HCEC 1CT (cell line): ENCODE data around the gene SLC9A1.

Experiments used
- DNase-seq: peaks from one replicate; pipeline ENCODE4 v3.0.0-alpha.2; 2017

The SLC9A1 gene

DNA sequence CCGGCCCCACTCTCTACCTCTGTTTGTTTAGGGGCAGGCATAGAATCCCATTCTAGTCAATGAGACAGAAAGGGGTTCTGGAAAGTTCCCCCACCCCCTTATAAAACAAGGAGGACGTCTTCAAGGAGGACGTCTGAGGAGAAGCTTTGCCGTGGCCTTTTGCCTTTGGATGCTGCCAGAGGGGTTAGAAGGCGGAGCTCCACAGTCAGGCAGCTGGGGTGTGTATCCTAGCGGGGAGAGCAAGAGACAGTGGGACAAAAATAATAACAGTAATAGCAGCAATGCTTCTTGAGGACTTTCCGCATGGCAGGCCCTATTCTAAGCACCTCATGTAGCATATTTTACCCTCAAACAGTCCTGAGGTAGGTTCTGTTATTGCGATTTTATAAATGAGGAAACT, 94.0 kb downstream of the SLC9A1 start:
- no peak for DNase-seq

DNA sequence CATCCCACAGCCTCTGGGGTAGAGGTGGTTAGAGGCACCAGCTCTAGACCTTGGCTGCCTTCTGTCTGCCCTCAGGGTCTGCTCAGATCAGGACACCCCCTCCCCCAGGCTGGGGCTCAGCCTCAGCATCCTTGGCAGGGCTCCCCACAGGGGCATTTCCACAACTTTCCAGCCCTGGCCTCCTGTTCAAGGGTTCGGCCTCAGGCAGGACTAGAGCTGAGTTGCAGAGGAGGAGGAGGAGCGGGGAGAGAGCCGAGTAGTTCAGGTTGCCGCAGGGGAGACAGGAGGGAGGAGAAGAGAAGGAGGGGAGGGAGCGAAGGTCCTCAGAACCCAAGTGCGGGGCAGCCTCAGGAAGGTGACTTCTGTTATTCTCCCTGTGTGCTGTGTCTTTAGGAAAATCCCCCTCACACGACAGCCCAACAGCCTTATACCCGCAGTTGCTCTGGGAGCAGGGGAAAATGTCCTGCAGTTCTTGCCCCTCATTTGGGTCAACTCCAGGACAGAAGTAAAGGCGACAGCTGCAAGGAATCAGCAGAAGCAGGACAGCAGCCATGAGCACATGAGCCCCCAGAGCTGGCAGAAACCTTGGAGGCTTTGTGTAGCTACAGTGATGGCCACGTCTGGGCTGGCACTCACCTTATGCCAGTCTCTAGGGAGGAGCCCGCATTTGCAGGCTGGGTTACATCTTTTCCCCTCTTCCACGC, 95.8 kb downstream of the SLC9A1 start:
- DNase-seq = no peak

DNA sequence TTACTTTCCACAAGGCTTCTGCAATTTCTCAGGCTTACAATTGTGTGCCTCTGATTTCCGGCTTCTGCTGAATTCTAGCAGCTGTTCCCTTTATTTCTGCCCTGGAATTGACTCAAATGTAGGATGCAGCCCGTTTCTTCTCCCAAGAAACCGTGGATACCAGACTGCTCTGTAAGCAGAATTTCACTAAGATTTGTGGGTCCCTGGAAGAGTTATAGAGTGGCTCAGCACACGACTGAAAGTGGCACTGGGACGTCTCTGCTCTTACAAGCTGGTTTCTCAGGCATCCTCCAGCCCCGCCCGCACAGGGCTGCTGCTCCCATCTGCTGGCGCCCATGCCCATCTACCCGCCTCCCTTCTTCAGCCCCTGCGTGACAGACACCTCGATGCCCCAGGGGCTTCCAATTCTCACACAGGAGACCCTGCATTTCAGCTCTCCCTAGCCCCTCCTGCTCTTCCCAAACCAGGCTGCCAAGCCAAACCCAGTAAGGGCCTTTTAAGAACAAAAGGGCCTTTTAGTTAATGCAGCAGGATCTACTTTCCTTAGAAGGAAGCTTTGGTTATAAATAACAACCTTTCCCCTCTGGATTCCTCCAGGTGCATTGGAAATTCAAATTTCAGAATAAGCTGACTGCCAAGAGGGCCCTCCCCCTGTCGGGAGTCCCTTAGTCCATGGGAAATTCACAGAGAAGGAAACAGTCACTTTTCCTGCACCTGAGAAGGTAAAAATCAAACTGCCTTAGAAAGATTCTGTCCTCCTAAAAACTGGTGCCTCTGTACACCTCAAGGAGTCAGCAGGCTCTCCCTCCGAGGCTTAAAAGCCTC, 96.9 kb downstream of the SLC9A1 start:
- no peak for DNase-seq

DNA sequence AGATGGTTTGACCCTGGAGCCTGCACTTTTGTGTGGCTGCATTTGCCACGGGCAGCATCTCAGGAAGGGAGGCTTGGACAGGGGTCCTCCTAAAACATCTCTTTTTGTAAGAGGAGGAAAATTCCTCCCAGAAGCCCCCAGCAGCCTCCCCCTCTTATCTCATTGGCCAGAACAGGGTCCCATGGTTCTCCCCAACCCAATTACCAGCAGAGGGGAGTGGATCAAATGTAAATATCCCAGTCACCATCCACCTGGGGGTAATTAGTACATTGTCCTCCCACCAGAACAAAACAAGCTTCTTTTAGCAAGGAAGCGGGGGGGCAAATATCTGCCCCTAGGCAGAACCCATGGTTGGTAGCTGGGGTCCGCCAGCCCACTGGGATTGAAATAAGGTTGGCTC, 97.5 kb downstream of the SLC9A1 start:
- DNase-seq = no peak

DNA sequence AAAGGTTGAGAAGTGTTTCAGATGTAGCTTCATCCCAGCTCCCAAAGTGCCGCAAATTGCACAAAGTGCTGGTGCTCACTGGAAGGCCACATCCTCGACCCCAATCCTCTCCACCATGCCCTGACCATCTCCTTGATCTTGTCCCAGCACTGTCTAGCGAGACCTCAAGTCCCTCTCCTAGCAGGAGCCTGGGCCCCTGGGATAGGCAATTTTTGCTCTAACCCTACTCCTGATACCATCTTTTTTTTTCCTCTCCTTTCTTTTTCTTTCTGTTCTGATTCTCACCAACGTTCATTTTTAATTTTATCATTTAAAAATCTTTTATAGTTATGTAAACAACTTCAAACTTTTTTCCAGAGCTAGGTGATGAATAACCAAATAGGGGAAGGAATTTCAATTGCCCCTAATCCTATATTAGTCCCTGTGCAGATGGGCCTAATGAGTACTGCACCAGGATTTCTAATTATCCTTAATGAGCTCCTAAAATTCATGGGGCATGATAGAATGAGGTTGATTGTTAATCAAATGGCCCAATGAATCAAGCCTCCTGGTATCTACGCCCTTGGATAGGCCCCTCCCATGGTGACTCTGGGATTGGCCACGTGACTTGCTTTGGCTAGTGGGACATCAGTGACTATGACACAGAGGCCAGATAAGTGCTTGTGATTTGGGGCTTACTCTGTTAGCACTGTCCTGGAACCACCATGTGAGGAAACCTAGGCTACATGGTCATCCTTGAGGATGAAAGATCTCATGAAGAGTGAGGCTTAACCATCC, 100.8 kb downstream of the SLC9A1 start:
- no peak for DNase-seq

DNA sequence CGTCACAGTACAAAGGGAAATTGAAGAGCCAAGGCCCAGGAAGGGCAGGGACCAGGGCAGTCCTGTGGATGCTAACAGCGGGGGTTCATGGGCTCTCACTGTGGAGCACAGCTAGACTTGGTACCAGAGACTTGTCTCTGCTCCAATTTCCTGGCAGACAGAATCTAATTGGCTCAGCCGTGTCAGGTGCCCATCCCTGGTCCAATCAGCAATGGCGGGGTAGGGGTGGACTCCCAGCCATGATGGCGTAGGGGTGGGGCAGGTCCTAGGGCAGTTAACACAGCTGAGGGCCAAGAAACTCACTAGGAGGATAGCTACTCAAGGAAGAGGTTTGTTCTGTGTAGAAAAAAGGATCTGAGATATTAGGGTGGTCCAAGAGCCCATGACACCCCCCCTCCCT, 102.4 kb downstream of the SLC9A1 start:
- DNase-seq = no peak

DNA sequence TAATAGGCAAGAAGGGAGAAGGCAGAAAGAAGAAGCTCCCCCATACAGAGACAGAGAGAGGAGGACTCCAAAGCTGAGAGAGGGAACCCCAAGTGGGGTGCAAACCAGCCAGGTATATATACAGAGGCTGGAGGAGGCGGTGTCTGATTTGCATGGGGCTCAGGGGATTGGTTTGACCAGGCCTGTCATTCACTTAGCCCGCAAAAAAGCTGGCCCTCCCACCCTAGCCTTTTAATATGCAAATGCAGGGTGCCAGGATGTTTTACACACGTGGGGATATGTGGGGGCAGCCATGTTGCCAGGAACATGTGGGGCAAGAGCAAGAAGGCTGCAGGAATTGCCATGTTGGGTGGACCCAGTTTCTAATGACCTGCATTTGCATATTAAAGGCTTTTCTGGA, 105.3 kb downstream of the SLC9A1 start:
- DNase-seq = no peak

DNA sequence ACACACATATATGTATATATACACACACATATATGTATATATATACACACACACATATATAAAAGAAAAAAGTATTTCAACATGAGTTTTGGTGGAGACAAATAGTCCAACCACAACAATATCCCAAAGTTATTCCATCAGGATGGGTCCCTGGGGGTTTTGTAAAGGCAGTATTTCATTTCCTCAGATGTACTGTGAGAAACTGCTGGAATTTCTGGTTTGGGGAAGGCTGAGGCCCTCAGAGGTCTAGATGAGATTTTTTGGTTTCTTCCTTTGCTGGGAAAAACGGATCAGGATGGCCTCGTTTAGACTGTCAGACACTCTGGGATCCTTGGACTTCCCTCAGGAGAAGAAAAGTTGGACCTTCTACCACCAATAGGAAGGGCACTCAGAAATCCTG, 105.8 kb downstream of the SLC9A1 start:
- no peak for DNase-seq
